Lower leg skin (tissue), 4 donors: ENCODE measurements around the gene ZFP91. TPM values are rescaled to one million over a fixed set of nuclear protein-coding genes. Genes with fewer than 3 reads are reported as not detected.

Experiments
- DNase-seq, 2 donors: peaks; one replicate each; pipeline ENCODE4 v3.0.0-alpha.2; 2019; ENCODE audit warnings: low spot score in 2 of 2
- H3K4me3 ChIP-seq: fragments of 200-600 bp; sonication (generic); 2 replicates; pipeline ENCODE4 v1.5.1; 2017; ENCODE audit warnings: mild to moderate bottlenecking, low read depth; ENCODE audit not compliant: poor library complexity, severe bottlenecking
- CTCF ChIP-seq, 3 donors: fragments of 450-650 bp; IDR thresholded peaks; one replicate each; pipeline ENCODE4 v1.5.1; 2016; ENCODE audit warnings: antibody characterized with exemption in 3 of 3, mild to moderate bottlenecking in 3 of 3, moderate library complexity in 2 of 3
- POLR2A ChIP-seq, 2 donors: fragments of 450-650 bp; IDR thresholded peaks; one replicate each; pipeline ENCODE4 v1.6.1; 2016 to 2017; ENCODE audit warnings: antibody characterized with exemption in 2 of 2, mild to moderate bottlenecking in 1 of 2, moderate library complexity in 1 of 2
- WGBS, 2 donors: methylation state at CpG; one replicate each; pipeline ENCODE4 v1.1.5; 2018; 5-methylcytosine and 5-hydroxymethylcytosine counted together
- intact Hi-C: fragments of 100-400 bp; cut with DNase I; formaldehyde crosslinking; loops from one replicate; pipeline ENCODE4 v1.15.0; 2023; ENCODE audit warnings: low total_unique reads
- total RNA-seq, 4 donors: library from RNA; depleted of rRNA; stranded (reverse); fragments of >200 nt; gene quantifications; one replicate each; pipeline ENCODE4 v1.1.0, GENCODE V29; 2016

Gene ZFP91
- total RNA-seq, 4 donors from 2014 or later = 46.4 to 58.4 (median 51.7) TPM

- TF ChIP-seq CTCF (IDR thresholded peaks at IDR 0.05) = no peak
- TF ChIP-seq POLR2A (IDR thresholded peaks at IDR 0.05) = no peak
- intact Hi-C loops = no loop called here
- no peak overlapping the region for H3K4me3 ChIP-seq
- no peak for DNase-seq
- WGBS, 2 donors = 86 to 91% methylated on average over 4 of the region's 4 CpGs
Measured at GRCh38 chr11:58625826-58626460, 47.1 kb downstream of the ZFP91 start.

GRCh38 chr11:58626934-58627483 is 48.1 kb downstream of the ZFP91 start:
- TF ChIP-seq CTCF (IDR thresholded peaks at IDR 0.05) = no peak
- no peak for TF ChIP-seq POLR2A (IDR thresholded peaks at IDR 0.05)
- H3K4me3 ChIP-seq = no peak overlapping the region
- 64 to 71% methylated on average over 4 of the region's 4 CpGs for WGBS, 2 donors
- no peak for DNase-seq
- intact Hi-C loops = no loop called here

GRCh38 chr11:58628446-58628845 is 49.6 kb downstream of the ZFP91 start:
- intact Hi-C loops = no loop called here
- TF ChIP-seq POLR2A (IDR thresholded peaks at IDR 0.05) = no peak
- no peak for TF ChIP-seq CTCF (IDR thresholded peaks at IDR 0.05)
- no peak for DNase-seq
- H3K4me3 ChIP-seq = no peak overlapping the region
- WGBS, 2 donors = 64 to 71% methylated on average over 3 of the region's 3 CpGs

GRCh38 chr11:58629857-58630256 is 51.0 kb downstream of the ZFP91 start:
- no peak for TF ChIP-seq CTCF (IDR thresholded peaks at IDR 0.05)
- no peak for TF ChIP-seq POLR2A (IDR thresholded peaks at IDR 0.05)
- intact Hi-C loops = loop anchor here (10.0 kb wide), 1 partner anchor 55 kb away; the partner anchor contains the start of genes LPXN and ZFP91
- no peak for DNase-seq
- no peak overlapping the region for H3K4me3 ChIP-seq
- 26 to 48% methylated on average over 2 of the region's 2 CpGs for WGBS, 2 donors

GRCh38 chr11:58631378-58631777 is 52.5 kb downstream of the ZFP91 start:
- H3K4me3 ChIP-seq = no peak overlapping the region
- intact Hi-C loops = loop anchor here (10.0 kb wide), 1 partner anchor 57 kb away; the partner anchor contains the start of genes LPXN and ZFP91
- TF ChIP-seq POLR2A (IDR thresholded peaks at IDR 0.05) (no peak), CTCF (IDR thresholded peaks at IDR 0.05) (no peak)
- 90 to 92% methylated on average over 3 of the region's 3 CpGs for WGBS, 2 donors
- no peak for DNase-seq
